NK-92 (cell line): Measurements from ENCODE around the gene TBL1XR1.
"Not testable (repeated sequence)": the region's sequence is repeated elsewhere in the genome, so short reads cannot be mapped to it uniquely, and the experiment has no call there.

ENCODE experiments used
- DNase-seq: peaks from one replicate; lab custom pipeline; 2025; ENCODE audit not compliant: unreplicated experiment; lab: John Stamatoyannopoulos, UW

The TBL1XR1 gene

DNA sequence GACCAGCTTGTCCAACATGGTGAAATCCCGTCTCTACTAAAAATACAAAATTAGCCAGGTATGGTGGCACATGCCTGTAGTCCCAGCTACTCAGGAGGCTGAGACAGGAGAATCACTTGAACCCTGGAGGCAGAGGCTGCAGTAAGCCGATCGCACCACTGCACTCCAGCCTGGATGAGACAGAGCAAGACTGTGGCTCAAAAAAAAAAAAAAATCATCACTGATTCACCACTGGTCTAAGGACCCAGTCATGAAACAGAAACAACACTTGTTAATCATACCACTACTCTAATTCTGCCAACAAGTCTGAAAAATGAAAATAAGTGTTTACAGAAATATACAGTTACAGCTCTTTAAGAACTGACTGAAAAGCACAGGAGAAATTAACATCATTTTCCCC lies 12.7 kb downstream of the TBL1XR1 start:
- DNase-seq: not testable (repeated sequence)

DNA sequence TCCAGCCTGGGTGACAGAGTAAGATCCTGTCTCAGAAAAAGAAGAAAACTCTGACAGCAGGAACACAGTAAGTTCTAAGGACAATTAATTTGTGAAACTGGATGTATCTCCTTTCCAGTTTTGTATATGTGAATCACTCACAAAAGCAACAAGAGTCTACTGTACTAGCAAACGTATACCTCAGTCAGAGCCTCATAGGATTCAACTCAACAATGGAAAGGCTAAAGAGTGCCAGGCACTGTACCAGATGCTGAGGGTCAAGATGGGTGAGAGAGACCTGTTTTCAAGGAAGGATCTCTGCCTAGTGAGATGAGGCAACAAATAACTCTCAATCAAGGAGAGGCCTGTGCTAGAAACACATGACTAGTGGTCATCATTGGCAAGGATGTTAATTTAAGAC lies 14.9 kb downstream of the TBL1XR1 start:
- no peak for DNase-seq

DNA sequence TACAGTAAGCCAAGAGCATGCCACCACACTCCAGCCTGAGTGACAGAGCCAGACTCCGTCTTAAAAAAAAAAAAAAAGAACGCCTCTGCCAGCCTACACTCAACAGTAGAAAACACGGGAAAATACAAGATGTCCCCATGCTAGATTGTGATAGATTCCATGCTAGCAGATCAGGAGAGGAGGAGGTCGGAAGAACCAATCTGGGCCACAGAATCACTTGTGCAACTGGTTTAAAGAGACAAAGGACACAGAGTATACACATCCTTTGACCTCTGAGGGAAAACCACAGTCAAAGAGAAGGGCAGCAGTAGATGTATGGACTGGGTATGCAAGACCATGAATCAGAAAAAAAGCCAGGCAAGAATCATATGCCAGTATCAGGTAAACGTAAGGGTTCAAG lies 15.9 kb downstream of the TBL1XR1 start:
- no peak for DNase-seq

DNA sequence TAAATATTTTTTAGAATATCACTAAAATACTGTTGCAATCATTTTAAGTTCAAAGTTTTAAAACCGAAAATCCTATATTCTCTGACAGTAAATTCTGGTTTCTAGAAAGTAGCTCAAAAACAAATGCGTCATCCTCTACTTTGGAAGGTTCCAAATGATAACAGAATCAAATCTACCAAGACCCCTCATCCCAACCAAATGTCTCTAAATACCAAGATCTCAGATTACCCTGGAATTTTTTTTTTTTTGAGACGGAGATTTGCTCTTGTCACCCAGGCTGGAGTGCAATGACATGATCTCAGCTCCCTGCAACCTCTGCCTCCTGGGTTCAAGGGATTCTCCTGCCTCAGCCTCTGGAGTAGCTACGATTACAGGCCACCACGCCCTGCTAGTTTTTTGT lies 16.8 kb downstream of the TBL1XR1 start:
- no peak for DNase-seq

DNA sequence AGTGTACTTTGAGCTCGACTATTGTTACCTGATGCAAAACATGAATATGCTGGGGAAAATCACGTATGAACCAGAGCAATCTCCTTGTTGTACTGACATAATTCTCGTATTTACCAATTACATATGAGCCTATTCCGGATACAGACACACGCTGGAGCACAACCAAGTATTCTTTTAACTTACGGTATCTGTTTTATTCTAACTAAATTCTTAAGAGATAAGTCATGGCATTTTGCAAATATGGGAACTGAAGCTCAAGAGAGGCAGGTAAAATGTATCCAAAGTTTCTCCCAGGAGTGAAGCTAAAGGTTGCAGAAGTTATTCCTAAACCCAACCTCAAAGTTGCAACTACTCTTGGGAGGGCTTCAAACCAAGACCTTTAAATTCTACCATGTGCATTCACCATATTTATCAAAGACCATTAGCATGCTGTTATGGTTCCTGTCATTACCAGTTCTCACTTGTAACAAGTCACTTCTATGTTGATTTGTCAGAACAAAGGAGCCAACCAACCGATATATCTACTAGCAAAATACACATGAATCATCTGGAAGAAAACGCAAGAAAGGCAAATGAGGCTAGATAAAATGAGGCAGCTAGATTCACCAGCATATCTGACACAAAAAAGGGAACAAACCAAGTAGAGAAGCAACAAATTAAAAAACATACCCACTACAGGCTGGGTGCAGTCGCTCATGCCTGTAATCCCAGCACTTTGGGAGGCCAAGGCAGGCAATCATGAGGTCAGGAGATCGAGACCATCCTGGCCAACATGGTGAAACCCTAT lies 17.8 kb downstream of the TBL1XR1 start:
- no peak for DNase-seq

DNA sequence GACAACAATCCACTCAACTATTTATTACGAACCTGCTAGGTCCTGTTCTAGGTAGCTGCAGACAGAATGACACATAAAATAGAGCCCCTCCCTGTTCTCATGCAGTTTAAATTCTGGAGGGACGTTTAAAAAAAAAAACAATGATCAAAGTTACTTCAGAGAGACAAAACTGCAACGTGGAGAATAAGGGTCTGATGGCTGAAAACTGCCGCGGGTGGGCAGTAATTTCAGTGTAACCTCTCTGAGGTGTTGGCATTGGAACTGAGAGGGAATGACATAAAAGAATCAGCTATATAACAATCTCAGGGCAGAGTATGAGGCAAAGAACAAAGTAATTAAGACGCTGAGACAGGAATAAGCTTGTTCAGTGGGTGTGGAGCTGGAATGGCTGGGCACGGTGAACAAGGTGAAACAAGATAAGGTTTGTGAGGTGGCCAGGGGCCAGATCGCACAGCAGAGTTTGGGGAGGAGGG lies 19.5 kb downstream of the TBL1XR1 start:
- DNase-seq: no peak

DNA sequence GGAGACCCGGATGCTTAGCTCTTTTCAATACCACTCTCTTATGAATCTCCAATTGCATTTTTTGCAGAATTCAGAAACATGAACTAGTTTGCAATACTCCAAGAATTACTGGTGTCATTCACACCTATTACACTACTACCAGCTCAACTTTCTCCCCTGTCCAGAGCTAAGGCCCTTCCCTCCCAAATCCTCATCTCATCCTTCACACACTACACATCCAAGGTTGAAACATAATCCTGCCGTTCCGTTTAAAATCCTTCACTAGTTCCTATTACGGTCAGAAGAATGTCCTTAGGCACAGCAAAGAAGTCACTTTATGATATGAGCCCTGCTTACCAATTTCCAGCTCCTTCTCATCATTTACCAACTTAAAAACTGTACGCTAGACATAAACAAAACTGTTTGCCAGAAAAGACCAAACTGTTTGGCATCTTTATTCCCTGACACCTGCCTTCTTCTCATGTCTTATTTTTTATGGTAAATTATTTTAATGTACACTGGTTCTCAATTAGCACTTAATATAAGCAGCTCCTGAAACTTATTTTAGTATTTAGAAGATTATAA lies 22.6 kb downstream of the TBL1XR1 start:
- DNase-seq: no peak

DNA sequence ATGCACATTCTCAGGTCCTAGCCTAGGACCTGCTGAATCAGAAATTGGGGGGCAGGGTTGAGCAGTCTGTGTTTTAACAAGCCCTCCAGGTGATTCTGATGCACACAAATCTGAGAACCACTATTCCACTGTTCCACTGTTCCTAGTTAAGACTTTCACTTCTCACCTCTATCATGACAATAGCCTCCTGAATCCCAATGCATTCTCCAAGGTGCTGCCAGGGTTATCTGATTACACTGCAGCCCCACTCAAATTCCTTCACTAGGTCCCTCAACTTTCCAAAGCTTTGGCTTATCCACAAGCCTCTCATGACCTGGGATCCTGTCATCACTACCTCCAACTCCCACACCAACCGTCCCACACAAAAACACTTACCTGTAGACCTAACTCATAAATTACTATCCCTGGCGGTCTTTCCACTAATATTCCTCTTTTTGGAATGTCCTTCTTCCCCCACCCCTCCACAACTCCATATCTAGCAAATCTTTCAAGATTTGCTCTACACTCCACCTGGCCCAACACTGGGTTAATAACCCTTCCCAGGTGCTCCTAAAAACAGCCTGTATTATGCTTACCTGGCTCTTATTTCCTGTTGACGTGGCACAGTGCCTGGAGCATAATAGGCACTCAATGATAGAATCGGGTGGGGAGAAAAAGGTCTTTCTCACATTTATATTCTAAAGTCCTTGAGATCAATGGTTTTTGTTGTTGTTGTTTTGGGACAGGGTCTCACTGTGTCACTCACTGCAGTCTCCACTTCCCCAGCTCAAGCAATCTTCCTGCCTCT lies 27.2 kb downstream of the TBL1XR1 start:
- DNase-seq: no peak

DNA sequence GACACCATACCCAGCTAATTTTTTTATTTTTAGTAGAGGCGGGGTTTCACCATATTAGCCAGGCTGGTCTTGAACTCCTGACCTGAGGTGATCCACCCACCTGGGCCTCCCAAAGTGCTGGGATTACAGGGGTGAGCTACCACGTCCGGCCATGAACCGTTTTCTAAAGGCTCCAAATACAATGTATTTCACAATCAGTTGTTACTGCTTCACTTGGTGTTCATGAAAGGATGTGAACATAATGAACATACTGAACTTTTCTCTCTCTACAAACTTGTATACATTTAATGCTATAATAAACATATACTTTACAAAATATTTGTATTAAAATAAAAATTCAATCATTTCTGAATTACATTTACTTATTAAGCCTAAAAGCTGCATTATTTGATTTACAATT lies 28.9 kb downstream of the TBL1XR1 start:
- no peak for DNase-seq

DNA sequence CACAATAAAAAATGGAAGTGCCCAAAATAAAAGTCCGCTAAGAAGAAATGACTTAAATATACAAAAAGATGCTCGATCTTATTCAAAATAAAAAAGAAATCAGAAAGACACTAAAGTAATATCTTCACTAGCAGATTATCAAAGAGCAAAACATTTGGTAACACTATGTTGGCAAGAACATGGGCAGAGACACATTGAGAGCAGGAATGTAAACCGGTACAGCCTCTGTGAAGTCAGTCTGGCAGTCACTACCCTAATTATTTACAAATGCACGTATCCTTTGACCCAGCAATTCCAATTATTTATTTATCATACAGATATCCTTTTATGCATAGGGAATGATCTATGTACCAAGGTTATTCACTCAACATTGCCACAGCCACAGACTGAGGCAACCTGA lies 34.5 kb downstream of the TBL1XR1 start:
- no peak for DNase-seq

DNA sequence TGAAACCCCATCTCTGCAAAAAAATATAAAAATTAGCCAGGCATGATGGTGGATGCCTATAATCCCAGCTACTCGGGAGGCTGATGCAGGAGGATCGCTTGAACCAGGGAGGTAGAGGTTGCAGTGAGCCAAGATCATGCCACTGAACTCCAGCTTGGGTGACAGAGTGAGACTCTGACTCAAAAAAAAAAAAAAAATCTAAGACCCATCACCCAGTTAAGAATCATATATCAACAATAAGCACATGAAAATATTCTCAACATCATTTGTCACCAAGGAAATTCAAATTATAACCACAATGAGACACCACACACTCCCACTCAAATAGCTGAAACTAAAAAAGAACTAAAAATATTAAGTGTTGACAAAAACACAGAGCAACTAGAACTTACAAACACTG lies 35.7 kb downstream of the TBL1XR1 start:
- DNase-seq: not testable (repeated sequence)

DNA sequence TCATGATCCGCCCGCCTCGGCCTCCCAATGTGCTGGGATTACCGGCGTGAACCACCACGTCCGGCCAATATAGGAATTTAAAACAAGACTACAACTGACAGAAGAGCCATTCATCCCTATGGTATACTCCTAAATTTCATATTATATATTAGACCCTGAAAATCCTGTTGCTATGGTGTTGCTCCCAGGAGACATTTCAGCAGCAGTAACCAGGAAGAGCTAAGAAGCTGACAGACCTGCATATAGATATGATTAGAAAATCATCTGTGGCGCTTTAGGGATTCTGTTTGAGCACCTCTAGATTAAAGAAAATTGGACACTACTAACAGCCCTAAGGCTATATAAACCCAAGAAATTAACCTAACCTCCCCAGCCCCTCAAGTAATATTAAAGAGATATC lies 38.8 kb downstream of the TBL1XR1 start:
- DNase-seq: no peak

DNA sequence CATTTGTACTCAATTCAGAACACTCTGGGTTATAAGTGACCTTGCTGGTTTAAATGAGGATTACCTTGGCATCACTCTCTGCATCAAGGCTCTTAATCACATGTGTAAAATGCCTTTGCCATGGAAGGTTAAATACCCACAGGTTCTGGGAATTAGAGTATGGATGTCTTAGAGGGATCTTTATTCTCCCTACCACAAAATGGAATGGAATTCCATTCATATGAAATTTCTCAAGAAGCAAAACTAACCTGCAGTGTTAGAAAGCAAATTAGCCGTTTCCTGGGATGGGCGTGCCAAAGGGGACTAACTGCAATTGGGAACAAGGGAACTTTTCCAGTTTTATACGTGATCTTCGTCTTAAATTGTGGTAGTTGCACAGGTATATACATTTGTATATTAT lies 39.8 kb downstream of the TBL1XR1 start:
- no peak for DNase-seq

DNA sequence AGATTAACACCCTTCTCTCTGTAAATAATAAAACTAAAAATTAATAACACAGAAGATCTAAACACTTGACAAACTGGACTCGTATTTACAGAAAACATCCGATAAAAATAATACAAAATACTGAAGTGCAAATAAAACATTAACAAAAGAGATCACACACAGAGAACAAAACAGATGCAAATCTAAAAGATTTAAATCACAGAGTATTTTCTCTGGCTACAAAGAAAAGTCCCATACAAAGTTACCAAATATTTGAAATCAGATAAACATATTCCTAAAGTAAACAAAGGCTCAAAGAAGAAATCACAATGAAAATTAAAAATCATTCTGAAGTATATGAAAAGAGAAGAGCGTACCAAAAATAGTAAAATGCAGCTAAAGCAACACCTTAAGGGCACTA lies 42.5 kb downstream of the TBL1XR1 start:
- no peak for DNase-seq

DNA sequence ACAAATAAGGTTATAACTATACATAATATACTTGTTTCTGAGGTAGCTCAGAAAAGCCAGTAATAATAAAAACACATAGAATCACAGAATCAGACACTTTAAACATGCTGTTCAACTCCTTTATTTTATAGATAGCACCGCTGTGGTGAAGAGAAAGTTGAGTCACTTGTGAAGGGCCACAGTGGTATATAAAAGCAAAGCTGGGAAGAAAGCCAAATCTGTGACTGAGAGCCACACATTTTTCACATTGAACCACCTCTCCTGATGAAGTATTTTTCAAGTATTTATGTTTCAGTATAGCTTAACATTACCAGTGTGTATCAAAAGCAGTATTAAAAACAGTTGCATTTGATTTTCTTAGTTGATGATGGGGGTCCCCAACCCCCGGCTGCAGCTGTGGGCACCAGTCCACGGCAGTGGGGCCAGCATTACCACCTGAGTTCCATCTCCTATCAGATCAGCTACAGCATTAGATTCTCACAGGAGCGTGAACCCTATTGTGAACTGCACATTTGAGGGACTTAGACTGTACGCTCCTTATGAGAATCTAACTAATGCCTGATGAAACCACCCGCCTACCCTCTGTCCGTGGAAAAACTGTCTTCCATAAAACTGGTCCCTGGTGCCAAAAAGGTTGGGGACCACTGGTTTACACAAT lies 46.2 kb downstream of the TBL1XR1 start:
- no peak for DNase-seq

DNA sequence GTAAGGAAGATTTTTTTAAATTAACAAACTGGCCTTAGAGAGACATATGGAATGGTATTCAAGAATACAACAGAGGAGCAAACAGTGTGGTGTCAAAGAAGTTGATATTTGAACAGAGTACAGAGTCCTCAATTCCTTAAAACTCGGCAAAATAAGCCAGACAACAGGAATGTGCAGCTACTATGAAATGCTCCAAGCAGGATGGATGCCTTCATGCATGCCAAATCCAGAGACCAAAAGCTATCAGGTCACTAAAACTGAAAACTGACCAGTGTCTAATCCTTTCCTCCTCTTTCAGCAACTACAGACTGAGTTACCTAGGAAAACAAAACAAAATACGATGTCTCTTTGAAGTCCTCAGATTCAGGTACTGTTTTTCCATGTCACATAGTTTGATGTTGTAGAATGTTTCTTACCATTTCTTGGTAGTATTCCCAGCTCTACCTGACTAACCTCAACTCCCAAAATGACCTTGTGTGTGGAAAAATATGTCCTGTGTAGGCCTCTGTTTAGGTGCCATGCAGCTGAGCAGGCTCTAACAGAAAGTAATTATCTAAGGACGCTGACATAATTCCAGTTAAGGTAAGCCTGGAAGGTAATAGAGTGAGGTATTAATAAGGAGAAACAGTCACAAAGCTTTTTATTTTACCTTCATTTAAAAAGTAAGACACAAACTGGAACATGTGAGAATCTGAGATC lies 46.9 kb downstream of the TBL1XR1 start:
- no peak for DNase-seq

DNA sequence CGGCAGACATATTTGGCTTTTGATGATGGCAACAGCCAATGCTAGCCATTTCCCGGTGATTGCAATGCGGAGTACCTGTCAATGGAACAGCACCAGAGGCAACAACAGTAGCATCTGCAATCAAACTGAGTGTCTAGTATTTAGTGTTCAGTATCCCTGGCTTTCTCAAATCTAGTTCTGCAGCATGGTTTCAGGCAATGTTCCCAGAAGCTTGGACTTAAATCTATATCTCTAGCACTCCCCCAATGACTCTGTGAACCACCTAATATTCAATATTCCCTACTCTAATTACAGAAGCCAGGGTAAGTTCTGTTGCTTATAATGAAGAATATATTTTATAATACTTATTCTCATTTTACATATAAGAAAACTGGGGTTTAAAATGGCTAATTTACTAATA lies 48.2 kb downstream of the TBL1XR1 start:
- DNase-seq: no peak

DNA sequence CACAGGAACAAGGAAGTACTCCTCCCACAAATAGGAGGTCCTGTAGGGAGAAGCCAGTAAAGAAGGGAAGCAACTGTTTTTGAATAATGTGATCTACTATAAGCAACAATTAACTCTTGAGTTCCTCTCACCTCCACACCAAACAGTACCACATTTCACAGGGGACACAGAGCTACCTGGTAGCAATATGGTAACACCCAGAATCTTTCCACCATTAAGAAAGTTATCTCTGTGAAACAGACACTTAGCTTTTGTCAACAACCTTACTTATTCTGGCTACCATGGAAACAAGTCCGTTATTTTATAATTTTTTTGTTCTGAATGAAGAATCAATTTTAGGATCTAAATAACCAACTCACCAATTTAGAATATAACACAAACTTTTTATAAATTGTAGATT lies 49.5 kb downstream of the TBL1XR1 start:
- no peak for DNase-seq

DNA sequence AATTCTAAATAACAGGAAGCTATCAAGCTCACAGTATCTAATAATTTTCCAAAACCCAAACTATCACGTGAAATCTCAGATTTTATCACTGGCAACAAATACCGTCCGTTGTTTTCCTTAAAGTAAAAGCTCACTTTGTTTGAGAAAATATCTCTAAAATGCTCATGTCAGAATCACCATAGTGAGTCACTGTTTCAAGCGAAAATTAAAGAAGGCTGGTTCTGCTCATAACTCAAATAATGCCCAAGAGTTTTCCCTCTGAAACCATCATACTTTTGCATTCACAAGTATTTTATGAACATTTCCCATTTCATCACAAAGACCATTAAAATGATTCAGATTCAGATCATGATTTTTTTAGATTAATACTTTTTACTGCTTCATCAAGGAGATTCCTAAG lies 50.6 kb downstream of the TBL1XR1 start:
- DNase-seq: no peak

DNA sequence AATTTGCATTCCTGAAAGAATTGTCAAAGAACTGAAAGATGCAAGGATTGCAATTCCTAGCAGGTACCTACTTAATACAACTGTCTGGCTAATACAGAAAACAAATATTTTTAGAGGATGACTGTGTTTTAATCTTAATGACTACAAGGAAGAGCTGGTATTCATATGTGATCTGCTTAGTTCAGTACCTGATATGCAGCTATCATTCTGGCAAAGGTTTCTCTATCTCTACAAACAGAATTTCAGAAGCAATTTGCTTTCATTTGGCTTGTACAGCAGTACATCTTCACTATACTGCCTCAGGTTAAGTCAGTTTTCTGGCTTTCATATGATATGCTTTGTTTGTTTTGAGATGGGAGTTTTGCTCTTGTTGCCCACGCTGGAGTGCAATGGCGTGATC lies 51.3 kb downstream of the TBL1XR1 start:
- DNase-seq: no peak

DNA sequence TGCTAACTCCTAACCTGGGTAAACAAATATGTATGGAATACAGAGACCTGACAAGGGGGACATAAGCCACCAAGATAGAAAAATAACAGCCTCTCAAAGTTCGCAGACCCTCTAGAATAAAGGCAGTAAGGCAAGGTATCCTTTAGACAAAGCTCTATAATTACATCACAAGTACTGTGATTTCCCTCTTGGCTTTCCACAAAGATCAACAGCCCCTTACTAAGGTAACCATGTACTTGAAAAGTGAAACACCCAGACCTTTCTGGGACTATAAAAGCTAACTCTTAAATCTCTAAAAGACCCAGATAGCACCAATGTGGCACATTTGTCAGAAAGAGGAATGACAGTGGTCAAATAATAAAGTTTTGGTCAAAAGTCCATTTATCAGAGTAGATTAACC lies 51.9 kb downstream of the TBL1XR1 start:
- no peak for DNase-seq
